Measurements from ENCODE around the gene FBLN7. TPM values are rescaled to one million over a fixed set of nuclear protein-coding genes. Genes with fewer than 3 reads are reported as not detected.
"Not testable (repeated sequence)": the region's sequence is repeated elsewhere in the genome, so short reads cannot be mapped to it uniquely, and the experiment has no call there.

The FBLN7 gene
- total RNA-seq, 1 donor from 2014 or later = under 0.01 TPM

DNA sequence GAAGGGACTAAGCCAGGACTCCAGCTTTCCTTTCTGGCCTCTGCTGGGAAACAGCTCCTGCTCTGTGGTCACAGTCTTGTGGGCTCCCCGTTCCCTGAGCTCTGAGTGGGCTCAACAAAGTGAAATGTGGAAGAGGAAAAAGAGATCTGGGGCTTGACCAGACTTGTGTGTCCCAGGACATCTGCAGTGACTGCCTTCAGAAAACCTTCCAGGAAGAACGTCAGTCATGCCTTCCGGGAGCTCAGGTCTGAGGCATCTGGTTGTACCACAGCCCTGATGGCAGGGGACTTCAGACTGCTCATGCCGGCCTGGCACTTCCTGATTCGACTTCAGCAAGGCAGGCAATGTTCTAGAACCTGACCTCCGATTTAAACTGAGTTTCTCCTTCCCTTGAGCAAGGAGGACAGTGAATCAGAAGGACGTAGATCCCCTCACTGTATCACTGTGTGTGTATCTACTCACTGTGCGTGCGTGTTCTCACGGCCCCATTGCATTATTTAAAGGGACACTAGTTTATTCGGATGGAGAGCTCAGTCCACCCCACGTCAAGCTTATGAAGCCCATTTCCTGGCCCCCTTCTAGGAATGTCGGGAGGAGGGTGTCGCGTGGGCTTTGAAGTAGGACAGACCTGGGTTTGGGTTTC lies 548 bp upstream of the FBLN7 start:
- DNase-seq (ENCODE audit: low read depth) = peak; percentile 74
- peak overlapping the region; percentile 52 for H3K4me3 ChIP-seq (ENCODE audit: low read depth, low read length)
- peak; percentile 98 for FAIRE-seq
- H3K36me3 ChIP-seq (ENCODE audit: control insufficient read depth, insufficient read depth, low read length) = no peaks in the 10 kb centered on the region
- H3K27me3 ChIP-seq (ENCODE audit: control insufficient read depth, insufficient read depth, low read length) = peaks cover 2% of the 10 kb centered on the region
- TF ChIP-seq, protein P1, sequence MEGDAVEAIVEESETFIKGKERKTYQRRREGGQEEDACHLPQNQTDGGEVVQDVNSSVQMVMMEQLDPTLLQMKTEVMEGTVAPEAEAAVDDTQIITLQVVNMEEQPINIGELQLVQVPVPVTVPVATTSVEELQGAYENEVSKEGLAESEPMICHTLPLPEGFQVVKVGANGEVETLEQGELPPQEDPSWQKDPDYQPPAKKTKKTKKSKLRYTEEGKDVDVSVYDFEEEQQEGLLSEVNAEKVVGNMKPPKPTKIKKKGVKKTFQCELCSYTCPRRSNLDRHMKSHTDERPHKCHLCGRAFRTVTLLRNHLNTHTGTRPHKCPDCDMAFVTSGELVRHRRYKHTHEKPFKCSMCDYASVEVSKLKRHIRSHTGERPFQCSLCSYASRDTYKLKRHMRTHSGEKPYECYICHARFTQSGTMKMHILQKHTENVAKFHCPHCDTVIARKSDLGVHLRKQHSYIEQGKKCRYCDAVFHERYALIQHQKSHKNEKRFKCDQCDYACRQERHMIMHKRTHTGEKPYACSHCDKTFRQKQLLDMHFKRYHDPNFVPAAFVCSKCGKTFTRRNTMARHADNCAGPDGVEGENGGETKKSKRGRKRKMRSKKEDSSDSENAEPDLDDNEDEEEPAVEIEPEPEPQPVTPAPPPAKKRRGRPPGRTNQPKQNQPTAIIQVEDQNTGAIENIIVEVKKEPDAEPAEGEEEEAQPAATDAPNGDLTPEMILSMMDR (IDR thresholded peaks at IDR 0.05; ENCODE audit: insufficient read depth, low read length, severe bottlenecking) = no peak

DNA sequence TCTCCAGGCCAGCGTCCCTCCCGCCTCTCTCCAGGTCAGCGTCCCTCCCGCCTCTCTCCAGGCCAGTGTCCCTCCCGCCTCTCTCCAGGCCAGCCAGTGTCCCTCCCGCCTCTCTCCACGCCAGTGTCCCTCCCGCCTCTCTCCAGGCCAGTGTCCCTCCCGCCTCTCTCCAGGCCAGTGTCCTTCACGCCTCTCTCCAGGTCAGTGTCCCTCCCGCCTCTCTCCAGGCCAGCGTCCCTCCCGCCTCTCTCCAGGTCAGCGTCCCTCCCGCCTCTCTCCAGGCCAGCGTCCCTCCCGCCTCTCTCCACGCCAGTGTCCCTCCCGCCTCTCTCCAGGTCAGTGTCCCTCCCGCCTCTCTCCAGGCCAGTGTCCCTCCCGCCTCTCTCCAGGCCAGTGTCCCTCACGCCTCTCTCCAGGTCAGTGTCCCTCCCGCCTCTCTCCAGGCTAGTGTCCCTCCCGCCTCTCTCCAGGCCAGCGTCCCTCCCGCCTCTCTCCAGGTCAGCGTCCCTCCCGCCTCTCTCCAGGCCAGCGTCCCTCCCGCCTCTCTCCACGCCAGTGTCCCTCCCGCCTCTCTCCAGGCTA lies 939 bp downstream of the FBLN7 start:
- FAIRE-seq; H3K4me3 ChIP-seq (ENCODE audit: low read depth, low read length); DNase-seq (ENCODE audit: low read depth); H3K27me3 ChIP-seq (ENCODE audit: control insufficient read depth, insufficient read depth, low read length); H3K36me3 ChIP-seq (ENCODE audit: control insufficient read depth, insufficient read depth, low read length): not testable (repeated sequence)

DNA sequence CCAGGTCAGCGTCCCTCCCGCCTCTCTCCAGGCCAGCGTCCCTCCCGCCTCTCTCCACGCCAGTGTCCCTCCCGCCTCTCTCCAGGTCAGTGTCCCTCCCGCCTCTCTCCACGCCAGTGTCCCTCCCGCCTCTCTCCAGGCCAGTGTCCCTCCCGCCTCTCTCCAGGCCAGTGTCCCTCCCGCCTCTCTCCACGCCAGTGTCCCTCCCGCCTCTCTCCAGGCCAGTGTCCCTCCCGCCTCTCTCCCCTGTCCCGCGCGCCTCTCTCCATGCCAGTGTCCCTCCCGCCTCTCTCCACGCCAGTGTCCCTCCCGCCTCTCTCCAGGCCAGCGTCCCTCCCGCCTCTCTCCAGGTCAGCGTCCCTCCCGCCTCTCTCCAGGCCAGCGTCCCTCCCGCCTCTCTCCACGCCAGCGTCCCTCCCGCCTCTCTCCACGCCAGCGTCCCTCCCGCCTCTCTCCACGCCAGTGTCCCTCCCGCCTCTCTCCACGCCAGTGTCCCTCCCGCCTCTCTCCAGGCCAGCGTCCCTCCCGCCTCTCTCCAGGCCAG lies 1.5 kb downstream of the FBLN7 start:
- FAIRE-seq = not testable (repeated sequence)

DNA sequence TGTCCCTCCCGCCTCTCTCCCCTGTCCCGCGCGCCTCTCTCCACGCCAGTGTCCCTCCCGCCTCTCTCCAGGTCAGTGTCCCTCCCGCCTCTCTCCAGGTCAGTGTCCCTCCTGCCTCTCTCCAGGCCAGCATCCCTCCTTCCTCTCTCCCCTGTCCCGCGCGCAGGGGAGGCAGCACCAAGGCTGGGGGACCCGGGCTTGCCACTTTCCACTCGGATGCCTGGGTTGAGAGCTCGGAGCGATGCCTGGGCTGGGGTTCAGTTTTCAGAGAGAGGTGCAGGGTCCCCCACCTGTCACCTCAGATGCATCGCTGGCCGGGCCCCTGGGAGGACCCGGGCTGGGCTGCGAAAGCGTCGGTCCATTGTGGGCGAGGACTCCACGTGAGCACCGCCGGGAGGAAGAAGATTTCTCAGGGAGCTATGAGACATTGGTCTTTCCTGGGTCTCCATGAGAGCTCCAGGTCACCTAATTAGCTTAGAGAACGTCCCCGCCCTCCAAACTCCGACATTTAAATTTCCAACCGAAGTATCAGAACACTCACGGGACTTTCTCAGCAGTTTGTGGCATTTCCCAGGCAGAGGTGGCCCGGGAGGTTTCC lies 2.1 kb downstream of the FBLN7 start:
- TF ChIP-seq, protein P1 (IDR thresholded peaks at IDR 0.05; ENCODE audit: insufficient read depth, low read length, severe bottlenecking) = no peak
- no peak for DNase-seq (ENCODE audit: low read depth)
- H3K36me3 ChIP-seq (ENCODE audit: control insufficient read depth, insufficient read depth, low read length) = no peaks in the 10 kb centered on the region
- no peak for FAIRE-seq
- no peak overlapping the region for H3K4me3 ChIP-seq (ENCODE audit: low read depth, low read length)
- peaks cover 2% of the 10 kb centered on the region for H3K27me3 ChIP-seq (ENCODE audit: control insufficient read depth, insufficient read depth, low read length)

More for the DNA sequence above, 1.5 kb downstream of the FBLN7 start:
- DNase-seq (ENCODE audit: low read depth); H3K36me3 ChIP-seq (ENCODE audit: control insufficient read depth, insufficient read depth, low read length); H3K4me3 ChIP-seq (ENCODE audit: low read depth, low read length); H3K27me3 ChIP-seq (ENCODE audit: control insufficient read depth, insufficient read depth, low read length): not testable (repeated sequence)

DNA sequence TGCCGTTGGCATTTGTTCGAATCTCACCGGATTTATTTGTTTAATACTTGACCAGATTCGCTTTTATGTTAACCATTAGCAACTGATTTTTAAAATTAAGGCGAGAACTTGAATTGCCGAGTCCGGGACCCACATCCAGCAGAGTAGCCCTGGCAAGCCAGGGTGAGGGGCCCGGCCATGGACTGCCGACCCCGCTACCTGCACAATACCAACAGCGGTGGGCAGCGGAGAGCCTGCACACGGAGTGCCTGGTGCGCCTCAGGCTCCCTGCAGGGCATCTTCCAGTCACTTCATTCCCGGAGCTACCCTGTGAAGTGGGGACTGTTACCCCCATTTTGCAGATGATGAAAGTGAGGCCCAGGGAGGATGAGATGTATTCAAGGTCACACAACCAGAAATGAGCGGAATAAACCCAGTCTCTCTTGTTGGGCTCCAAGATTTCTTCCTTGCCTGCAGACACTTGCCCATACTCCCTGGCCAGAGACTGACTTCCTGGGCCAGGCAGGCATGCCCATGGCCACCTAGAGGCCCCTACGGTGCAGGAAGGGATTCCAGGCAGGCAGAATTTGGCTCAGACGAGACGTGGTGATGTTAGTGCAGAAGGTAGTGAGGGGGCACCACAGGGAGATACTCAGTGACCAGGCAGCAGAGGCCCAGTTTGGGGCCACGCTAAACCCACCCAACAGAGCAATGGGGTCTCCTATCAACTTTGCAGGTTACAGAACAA lies 2.9 kb downstream of the FBLN7 start:
- peaks cover 2% of the 10 kb centered on the region for H3K27me3 ChIP-seq (ENCODE audit: control insufficient read depth, insufficient read depth, low read length)
- DNase-seq (ENCODE audit: low read depth) (no peak), FAIRE-seq (no peak)
- no peaks in the 10 kb centered on the region for H3K36me3 ChIP-seq (ENCODE audit: control insufficient read depth, insufficient read depth, low read length)
- TF ChIP-seq, protein P1 (IDR thresholded peaks at IDR 0.05; ENCODE audit: insufficient read depth, low read length, severe bottlenecking) = no peak
- no peak overlapping the region for H3K4me3 ChIP-seq (ENCODE audit: low read depth, low read length)

DNA sequence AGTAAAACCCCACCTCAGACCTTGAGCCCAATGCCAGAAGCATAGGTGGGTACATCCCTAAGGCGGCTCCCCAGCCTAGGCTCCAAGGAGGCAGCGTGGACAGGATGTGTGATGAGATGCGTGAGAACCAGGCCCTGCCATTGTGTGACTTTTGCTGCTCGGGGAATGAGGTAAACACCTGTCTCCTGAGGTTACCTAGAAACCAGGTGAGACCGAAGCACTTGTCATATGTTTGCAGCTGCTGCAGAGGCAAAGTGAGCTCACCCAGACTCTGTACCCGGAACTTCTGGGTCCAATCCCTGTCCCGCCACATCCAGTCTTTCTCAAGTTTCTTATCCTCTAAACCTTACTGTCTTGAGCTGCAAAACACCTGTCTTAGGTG lies 3.4 kb downstream of the FBLN7 start:
- FAIRE-seq = no peak
- Histone ChIP-seq H3K27me3 (ENCODE audit: control insufficient read depth, insufficient read depth, low read length) (peaks cover 2% of the 10 kb centered on the region), H3K4me3 (ENCODE audit: low read depth, low read length) (no peak overlapping the region), H3K36me3 (ENCODE audit: control insufficient read depth, insufficient read depth, low read length) (no peaks in the 10 kb centered on the region)
- TF ChIP-seq, protein P1 (IDR thresholded peaks at IDR 0.05; ENCODE audit: insufficient read depth, low read length, severe bottlenecking) = no peak
- DNase-seq (ENCODE audit: low read depth) = no peak

Data from bronchial epithelial cell (primary cell).